ES-I3 (cell line): Measurements from ENCODE around the gene CD274.

Experiments
- H3K36me3 ChIP-seq: 2 replicates; pipeline ENCODE4 v1.6.1; 2013; ENCODE audit warnings: mild to moderate bottlenecking, low read length, control low read depth, moderate library complexity; ENCODE audit not compliant: insufficient read depth
- H3K4me1 ChIP-seq: 2 replicates; pipeline ENCODE4 v1.6.1; 2013; ENCODE audit warnings: mild to moderate bottlenecking, control low read depth, low read length; ENCODE audit not compliant: insufficient read depth
- H3K9ac ChIP-seq: 2 replicates; pipeline ENCODE4 v1.6.1; 2013; ENCODE audit warnings: low read depth, mild to moderate bottlenecking, low read length, moderate library complexity
- H3K9me3 ChIP-seq: 2 replicates; pipeline ENCODE4 v1.6.1; 2013; ENCODE audit warnings: mild to moderate bottlenecking, low read length, moderate library complexity; ENCODE audit not compliant: control insufficient read depth, insufficient read depth

Gene CD274

GRCh38 chr9:5450359-5451091 is at the start of gene CD274:
Gene CD274 (plus strand): TSS chr9:5450542. CDS start chr9:5456114, 5,572 bp downstream.
- peak within 1 kb of the TSS; percentile 24; the same call in 1 of the 2 replicates for H3K9ac ChIP-seq
- no peaks in the 10 kb centered on the region for H3K9me3 ChIP-seq
- H3K36me3 ChIP-seq: no peaks in the 10 kb centered on the region
- peaks cover 3% of the 10 kb centered on the region; the same call in 1 of the 2 replicates for H3K4me1 ChIP-seq

- Histone ChIP-seq H3K4me1 (no peaks in the 10 kb centered on the region), H3K36me3 (no peaks in the 10 kb centered on the region), H3K9me3 (no peaks in the 10 kb centered on the region), H3K9ac (no peak overlapping the region)
Measured at GRCh38 chr9:5402217-5402616, 48.1 kb upstream of the CD274 start.

- no peaks in the 10 kb centered on the region for H3K4me1 ChIP-seq
- no peaks in the 10 kb centered on the region for H3K36me3 ChIP-seq
- H3K9me3 ChIP-seq: peaks cover 4% of the 10 kb centered on the region; the same call in 1 of the 2 replicates
- no peak overlapping the region for H3K9ac ChIP-seq
Measured at GRCh38 chr9:5408596-5408995, 41.7 kb upstream of the CD274 start.

- Histone ChIP-seq H3K4me1 (peaks cover 10% of the 10 kb centered on the region), H3K9me3 (no peaks in the 10 kb centered on the region), H3K36me3 (no peaks in the 10 kb centered on the region), H3K9ac (no peak overlapping the region)
Measured at GRCh38 chr9:5416953-5417352, 33.4 kb upstream of the CD274 start.

GRCh38 chr9:5418481-5418880 is 31.9 kb upstream of the CD274 start:
- peaks cover 10% of the 10 kb centered on the region for H3K4me1 ChIP-seq

GRCh38 chr9:5419987-5420386 is 30.4 kb upstream of the CD274 start:
- no peaks in the 10 kb centered on the region for H3K36me3 ChIP-seq
- H3K9ac ChIP-seq: no peak overlapping the region
- H3K4me1 ChIP-seq: peaks cover 10% of the 10 kb centered on the region
- H3K9me3 ChIP-seq: no peaks in the 10 kb centered on the region

More at GRCh38 chr9:5418481-5418880, 31.9 kb upstream of the CD274 start:
- Histone ChIP-seq H3K9ac (no peak overlapping the region), H3K36me3 (no peaks in the 10 kb centered on the region), H3K9me3 (no peaks in the 10 kb centered on the region)

- Histone ChIP-seq H3K9me3 (no peaks in the 10 kb centered on the region), H3K9ac (no peak overlapping the region), H3K36me3 (no peaks in the 10 kb centered on the region), H3K4me1 (peaks cover 10% of the 10 kb centered on the region)
Measured at GRCh38 chr9:5421163-5421562, 29.2 kb upstream of the CD274 start.

GRCh38 chr9:5422276-5422675 is 28.1 kb upstream of the CD274 start:
- Histone ChIP-seq H3K9ac (no peak overlapping the region), H3K36me3 (no peaks in the 10 kb centered on the region), H3K9me3 (no peaks in the 10 kb centered on the region), H3K4me1 (peaks cover 2% of the 10 kb centered on the region; the same call in 1 of the 2 replicates)

GRCh38 chr9:5425006-5425628 is 25.2 kb upstream of the CD274 start:
- no peaks in the 10 kb centered on the region; the same call in 1 of the 2 replicates for H3K4me1 ChIP-seq
- H3K9ac ChIP-seq: no peak overlapping the region
- no peaks in the 10 kb centered on the region; the same call in 1 of the 2 replicates for H3K36me3 ChIP-seq
- no peaks in the 10 kb centered on the region for H3K9me3 ChIP-seq

GRCh38 chr9:5427005-5427404 is 23.3 kb upstream of the CD274 start:
- peaks cover 1% of the 10 kb centered on the region; the same call in 1 of the 2 replicates for H3K36me3 ChIP-seq
- H3K4me1 ChIP-seq: no peaks in the 10 kb centered on the region; the same call in 1 of the 2 replicates
- no peak overlapping the region for H3K9ac ChIP-seq
- no peaks in the 10 kb centered on the region; the same call in 1 of the 2 replicates for H3K9me3 ChIP-seq

- Histone ChIP-seq H3K36me3 (peaks cover 2% of the 10 kb centered on the region; the same call in 1 of the 2 replicates), H3K4me1 (no peaks in the 10 kb centered on the region; the same call in 1 of the 2 replicates), H3K9me3 (no peaks in the 10 kb centered on the region; the same call in 1 of the 2 replicates), H3K9ac (no peak overlapping the region)
Measured at GRCh38 chr9:5428172-5428571, 22.2 kb upstream of the CD274 start.

GRCh38 chr9:5428794-5429528 is 21.4 kb upstream of the CD274 start:
- Histone ChIP-seq H3K9ac (no peak overlapping the region), H3K4me1 (no peaks in the 10 kb centered on the region; the same call in 1 of the 2 replicates), H3K9me3 (no peaks in the 10 kb centered on the region; the same call in 1 of the 2 replicates), H3K36me3 (peaks cover 2% of the 10 kb centered on the region; the same call in 1 of the 2 replicates)

- Histone ChIP-seq H3K36me3 (peaks cover 2% of the 10 kb centered on the region; the same call in 1 of the 2 replicates), H3K9me3 (no peaks in the 10 kb centered on the region; the same call in 1 of the 2 replicates), H3K9ac (no peak overlapping the region), H3K4me1 (no peaks in the 10 kb centered on the region; the same call in 1 of the 2 replicates)
Measured at GRCh38 chr9:5429873-5430564, 20.3 kb upstream of the CD274 start.

GRCh38 chr9:5430912-5431311 is 19.4 kb upstream of the CD274 start:
- Histone ChIP-seq H3K4me1 (no peaks in the 10 kb centered on the region; the same call in 1 of the 2 replicates), H3K36me3 (peaks cover 6% of the 10 kb centered on the region), H3K9ac (no peak overlapping the region), H3K9me3 (peaks cover 3% of the 10 kb centered on the region)
